ENCODE data around the gene ZFC3H1.

DNA sequence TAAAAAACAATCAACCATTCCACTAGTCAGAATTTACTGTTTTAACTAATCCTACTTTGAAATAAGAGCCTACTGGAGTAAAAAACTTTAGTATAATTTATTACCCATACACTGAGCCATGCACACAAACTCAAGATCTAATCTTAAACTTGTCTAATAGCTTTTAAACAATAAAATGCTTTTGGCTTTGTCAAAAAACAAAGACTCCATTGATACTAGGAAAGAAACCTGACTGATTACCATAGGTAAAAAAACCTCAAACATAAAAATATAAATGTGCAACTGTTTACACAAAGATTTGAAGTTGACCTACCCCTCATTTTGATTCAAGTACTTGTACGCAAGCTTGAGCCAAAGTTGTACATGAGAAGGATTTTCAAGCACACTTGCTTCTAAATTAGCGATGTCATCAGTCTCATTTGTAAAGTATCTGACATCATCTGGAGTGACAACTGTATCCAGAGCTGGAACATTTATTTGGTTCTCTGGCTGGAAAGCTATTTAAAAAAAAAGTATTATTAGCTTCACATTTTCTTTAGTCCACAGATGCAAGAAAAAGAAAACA lies 36.1 kb downstream of the ZFC3H1 start:
- TF ChIP-seq, protein P1, sequence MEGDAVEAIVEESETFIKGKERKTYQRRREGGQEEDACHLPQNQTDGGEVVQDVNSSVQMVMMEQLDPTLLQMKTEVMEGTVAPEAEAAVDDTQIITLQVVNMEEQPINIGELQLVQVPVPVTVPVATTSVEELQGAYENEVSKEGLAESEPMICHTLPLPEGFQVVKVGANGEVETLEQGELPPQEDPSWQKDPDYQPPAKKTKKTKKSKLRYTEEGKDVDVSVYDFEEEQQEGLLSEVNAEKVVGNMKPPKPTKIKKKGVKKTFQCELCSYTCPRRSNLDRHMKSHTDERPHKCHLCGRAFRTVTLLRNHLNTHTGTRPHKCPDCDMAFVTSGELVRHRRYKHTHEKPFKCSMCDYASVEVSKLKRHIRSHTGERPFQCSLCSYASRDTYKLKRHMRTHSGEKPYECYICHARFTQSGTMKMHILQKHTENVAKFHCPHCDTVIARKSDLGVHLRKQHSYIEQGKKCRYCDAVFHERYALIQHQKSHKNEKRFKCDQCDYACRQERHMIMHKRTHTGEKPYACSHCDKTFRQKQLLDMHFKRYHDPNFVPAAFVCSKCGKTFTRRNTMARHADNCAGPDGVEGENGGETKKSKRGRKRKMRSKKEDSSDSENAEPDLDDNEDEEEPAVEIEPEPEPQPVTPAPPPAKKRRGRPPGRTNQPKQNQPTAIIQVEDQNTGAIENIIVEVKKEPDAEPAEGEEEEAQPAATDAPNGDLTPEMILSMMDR (IDR thresholded peaks at IDR 0.05) = no peak
- no peak for TF ChIP-seq POLR2A (IDR thresholded peaks at IDR 0.05)
